H1 (cell line): ENCODE results near the gene OST4. TPM values are rescaled to one million over a fixed set of nuclear protein-coding genes. Genes with fewer than 3 reads are reported as not detected.

Experiments
- ASH2L ChIP-seq: fragments of 200-600, 300-600 bp; sonication (generic); IDR thresholded peaks from one replicate; pipeline ENCODE4 v1.7.1; 2017; ENCODE audit warnings: low read length
- BCL11A ChIP-seq, 2 experiments: IDR thresholded peaks; one replicate each; pipeline ENCODE4 v1.6.1; 2011; ENCODE audit warnings: low read depth in 2 of 2, low read length in 2 of 2, mild to moderate bottlenecking in 2 of 2
- CBX8 ChIP-seq: fragments of 300-800, 300-1000 bp; sonication (generic); IDR thresholded peaks from 2 replicates; pipeline ENCODE4 v1.7.1; 2016; ENCODE audit warnings: low read depth, low read length, borderline replicate concordance
- CHD7 ChIP-seq: fragments of 300-600 bp; sonication (generic); IDR thresholded peaks from 2 replicates; pipeline ENCODE4 v1.7.1; 2012; ENCODE audit warnings: low read length, moderate library complexity, mild to moderate bottlenecking, inconsistent platforms; ENCODE audit not compliant: insufficient replicate concordance
- CTBP2 ChIP-seq: IDR thresholded peaks from 2 replicates; pipeline ENCODE4 v1.7.0; 2011; ENCODE audit warnings: borderline replicate concordance, mild to moderate bottlenecking, moderate library complexity, mixed read lengths, low read length; ENCODE audit not compliant: insufficient read depth, insufficient read length
- EGR1 ChIP-seq: IDR thresholded peaks from 2 replicates; pipeline ENCODE4 v1.6.1; 2011; ENCODE audit warnings: low read depth, low read length, borderline replicate concordance
- GABPA ChIP-seq: IDR thresholded peaks from 2 replicates; pipeline ENCODE4 v1.6.1; 2011; ENCODE audit warnings: mild to moderate bottlenecking, low read length, moderate library complexity, borderline replicate concordance; ENCODE audit not compliant: insufficient read depth
- HDAC2 ChIP-seq, 2 experiments: fragments of 300-600 bp in 1 of 2; sonication (generic) in 1 of 2; IDR thresholded peaks; 2 replicates each; pipeline ENCODE4 v1.6.1; 2011 to 2012; ENCODE audit warnings: low read depth in 2 of 2, low read length in 2 of 2, mild to moderate bottlenecking in 2 of 2, moderate library complexity in 2 of 2, borderline replicate concordance in 1 of 2, inconsistent platforms in 1 of 2
- SP1 ChIP-seq: IDR thresholded peaks from 2 replicates; pipeline ENCODE4 v1.6.1; 2011; ENCODE audit warnings: low read depth, low read length
- TEAD4 ChIP-seq: IDR thresholded peaks from 2 replicates; pipeline ENCODE4 v1.6.1; 2012; ENCODE audit warnings: low read depth, low read length, inconsistent platforms, mixed read lengths
- polyA plus RNA-seq, 7 experiments: library from polyadenylated mRNA; depleted of rRNA in 3 of 7; stranded (reverse) in 5 of 7; unstranded in 2 of 7; fragments of >200 nt in 5 of 7; fragments of 200-250 nt in 2 of 7; gene quantifications; 1 replicate in 5 of 7; 2 replicates in 1 of 7; 4 replicates in 1 of 7; pipeline versions ENCODE4 v1.2.1 to v1.2.3, GENCODE V29; 2011 to 2013; ENCODE audit warnings: missing spikeins in 2 of 7, mixed read lengths in 2 of 7
- total RNA-seq: library from RNA; stranded (reverse); fragmentation: NEBNext Ultra II Directional; extraction: Animal tissue kit (Norgen Biotek cat#: 25700); gene quantifications from 2 replicates; pipeline ENCODE4 v1.2.1, GENCODE V29; 2021

The OST4 gene
- total and polyA plus RNA-seq, 2 of the 8 experiments (the other 6 are each of a cell fraction or from before 2014, with no cell fraction given): 225 to 865 TPM

- TF ChIP-seq CHD7 (no peak), ASH2L (no peak), CTBP2 (no peak), BCL11A (IDR thresholded peaks at IDR 0.05; ENCODE audit: low read depth in 2 of 2, low read length in 2 of 2) (no peak), GABPA (no peak), EGR1 (no peak), HDAC2 (IDR thresholded peaks at IDR 0.05; ENCODE audit: borderline replicate concordance in 1 of 2, low read depth in 2 of 2, low read length in 2 of 2) (no peak), TEAD4 (no peak), CBX8 (no peak), SP1 (no peak)
Measured at GRCh38 chr2:27089111-27089954, 17.9 kb upstream of the OST4 start (continued).
